Ovary (tissue), 3 donors: Measurements from ENCODE around the gene STUM.

Source experiments
- EP300 ChIP-seq: sonication (generic); formaldehyde crosslinking; IDR thresholded peaks from one replicate; pipeline ENCODE4 v1.6.1; 2017; ENCODE audit warnings: antibody characterized with exemption
- POLR2A ChIP-seq: fragments of 450-650 bp; IDR thresholded peaks from one replicate; pipeline ENCODE4 v1.6.1; 2017; ENCODE audit warnings: antibody characterized with exemption, mild to moderate bottlenecking, moderate library complexity
- TF ChIP-seq, protein P1 (sequence below), 3 donors: fragments of 450-650 bp in 2 of 3; fragments of 200-600 bp in 1 of 3; IDR thresholded peaks; one replicate each; pipeline versions ENCODE4 v1.5.1 to v1.8.0; 2016 to 2022; ENCODE audit warnings: antibody characterized with exemption in 3 of 3, mild to moderate bottlenecking in 1 of 3
- donor health status: DM: no; HTN: no; CAD: no.

DNA sequence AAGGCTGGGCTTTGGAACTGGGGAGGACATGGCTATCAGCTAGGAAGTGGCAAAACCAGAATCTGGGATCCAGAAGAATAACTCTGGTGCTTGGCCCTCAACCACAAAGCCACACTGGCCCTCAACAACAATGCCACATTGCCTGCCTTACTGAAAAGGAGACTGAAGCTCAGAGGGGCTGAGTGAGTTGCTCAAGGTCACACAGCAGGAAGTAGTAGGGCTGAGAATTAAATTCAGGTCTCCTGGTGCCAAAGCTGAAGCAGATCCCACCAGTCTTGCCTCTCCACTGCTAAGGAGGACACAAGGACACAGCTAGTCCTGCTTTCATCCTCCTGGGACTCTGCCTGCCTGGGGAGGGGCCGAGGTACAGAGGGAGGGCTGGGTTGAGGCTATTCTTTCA lies 29.4 kb upstream of the STUM start:
- TF ChIP-seq EP300 (no peak), POLR2A (no peak)
- TF ChIP-seq, protein P1, sequence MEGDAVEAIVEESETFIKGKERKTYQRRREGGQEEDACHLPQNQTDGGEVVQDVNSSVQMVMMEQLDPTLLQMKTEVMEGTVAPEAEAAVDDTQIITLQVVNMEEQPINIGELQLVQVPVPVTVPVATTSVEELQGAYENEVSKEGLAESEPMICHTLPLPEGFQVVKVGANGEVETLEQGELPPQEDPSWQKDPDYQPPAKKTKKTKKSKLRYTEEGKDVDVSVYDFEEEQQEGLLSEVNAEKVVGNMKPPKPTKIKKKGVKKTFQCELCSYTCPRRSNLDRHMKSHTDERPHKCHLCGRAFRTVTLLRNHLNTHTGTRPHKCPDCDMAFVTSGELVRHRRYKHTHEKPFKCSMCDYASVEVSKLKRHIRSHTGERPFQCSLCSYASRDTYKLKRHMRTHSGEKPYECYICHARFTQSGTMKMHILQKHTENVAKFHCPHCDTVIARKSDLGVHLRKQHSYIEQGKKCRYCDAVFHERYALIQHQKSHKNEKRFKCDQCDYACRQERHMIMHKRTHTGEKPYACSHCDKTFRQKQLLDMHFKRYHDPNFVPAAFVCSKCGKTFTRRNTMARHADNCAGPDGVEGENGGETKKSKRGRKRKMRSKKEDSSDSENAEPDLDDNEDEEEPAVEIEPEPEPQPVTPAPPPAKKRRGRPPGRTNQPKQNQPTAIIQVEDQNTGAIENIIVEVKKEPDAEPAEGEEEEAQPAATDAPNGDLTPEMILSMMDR (IDR thresholded peaks at IDR 0.05), result no peak
